Mucosa of stomach (tissue), 1 donor: ENCODE results near the gene BMPR1A.
"Not testable (repeated sequence)": the region's sequence is repeated elsewhere in the genome, so short reads cannot be mapped to it uniquely, and the experiment has no call there.

ENCODE experiments used
- H3K27me3 ChIP-seq: one replicate; pipeline ENCODE4 v1.7.0; 2013; ENCODE audit warnings: mild to moderate bottlenecking, low read length; ENCODE audit not compliant: control insufficient read depth, insufficient read depth
- H3K36me3 ChIP-seq: one replicate; pipeline ENCODE4 v1.7.0; 2013; ENCODE audit warnings: low read length; ENCODE audit not compliant: control insufficient read depth, insufficient read depth
- H3K4me1 ChIP-seq: one replicate; pipeline ENCODE4 v1.7.0; 2013; ENCODE audit warnings: mild to moderate bottlenecking, low read length; ENCODE audit not compliant: control insufficient read depth, insufficient read depth
- H3K4me3 ChIP-seq: one replicate; pipeline ENCODE4 v1.7.0; 2013; ENCODE audit warnings: low read length
- H3K9ac ChIP-seq: one replicate; pipeline ENCODE4 v1.7.0; 2013; ENCODE audit warnings: mild to moderate bottlenecking, low read length, moderate library complexity
- H3K9me3 ChIP-seq: one replicate; pipeline ENCODE4 v1.7.0; 2013; ENCODE audit warnings: mild to moderate bottlenecking, low read length, moderate library complexity; ENCODE audit not compliant: control insufficient read depth
- donor health status: Pancreatic carcinoma.

Gene BMPR1A

GRCh38 chr10:86943316-86944030 is 187.1 kb downstream of the BMPR1A start:
- Histone ChIP-seq H3K9ac (no peak overlapping the region), H3K4me3 (no peak overlapping the region), H3K9me3 (no peaks in the 10 kb centered on the region), H3K4me1 (peaks cover 3% of the 10 kb centered on the region), H3K27me3 (peaks cover 33% of the 10 kb centered on the region), H3K36me3 (no peaks in the 10 kb centered on the region)

- no peak overlapping the region for H3K4me3 ChIP-seq
- no peaks in the 10 kb centered on the region for H3K9me3 ChIP-seq
- no peaks in the 10 kb centered on the region for H3K36me3 ChIP-seq
- H3K9ac ChIP-seq = no peak overlapping the region
- H3K4me1 ChIP-seq = no peaks in the 10 kb centered on the region
- peaks cover 33% of the 10 kb centered on the region for H3K27me3 ChIP-seq
These were observed 187.6 kb downstream of the BMPR1A start for GRCh38 chr10:86944031-86944419.

GRCh38 chr10:86944471-86944870 is 188.1 kb downstream of the BMPR1A start:
- Histone ChIP-seq H3K36me3 (no peaks in the 10 kb centered on the region), H3K4me1 (no peaks in the 10 kb centered on the region), H3K27me3 (peaks cover 33% of the 10 kb centered on the region), H3K9ac (no peak overlapping the region), H3K4me3 (no peak overlapping the region), H3K9me3 (no peaks in the 10 kb centered on the region)

GRCh38 chr10:86944907-86945306 is 188.5 kb downstream of the BMPR1A start:
- Histone ChIP-seq H3K36me3 (no peaks in the 10 kb centered on the region), H3K9ac (no peak overlapping the region), H3K27me3 (peaks cover 33% of the 10 kb centered on the region), H3K9me3 (no peaks in the 10 kb centered on the region), H3K4me3 (no peak overlapping the region), H3K4me1 (no peaks in the 10 kb centered on the region)

GRCh38 chr10:86945361-86946212 is 189.2 kb downstream of the BMPR1A start:
- Histone ChIP-seq H3K4me1 (no peaks in the 10 kb centered on the region), H3K36me3 (no peaks in the 10 kb centered on the region), H3K27me3 (peaks cover 33% of the 10 kb centered on the region), H3K4me3 (no peak overlapping the region), H3K9me3 (no peaks in the 10 kb centered on the region), H3K9ac (no peak overlapping the region)

GRCh38 chr10:86946213-86947155 is 190.1 kb downstream of the BMPR1A start:
- H3K4me3 ChIP-seq = no peak overlapping the region
- no peak overlapping the region for H3K9ac ChIP-seq
- peaks cover 33% of the 10 kb centered on the region for H3K27me3 ChIP-seq
- H3K4me1 ChIP-seq = no peaks in the 10 kb centered on the region
- H3K36me3 ChIP-seq = no peaks in the 10 kb centered on the region
- no peaks in the 10 kb centered on the region for H3K9me3 ChIP-seq

- H3K9ac ChIP-seq, H3K9me3 ChIP-seq, H3K36me3 ChIP-seq, H3K4me3 ChIP-seq, H3K4me1 ChIP-seq: not testable (repeated sequence)
- peaks cover 22% of the 10 kb centered on the region for H3K27me3 ChIP-seq
These were observed 191.4 kb downstream of the BMPR1A start for GRCh38 chr10:86947806-86948205.

- H3K4me3 ChIP-seq = no peak overlapping the region
- H3K4me1 ChIP-seq = peaks cover 16% of the 10 kb centered on the region
- H3K9me3 ChIP-seq = no peaks in the 10 kb centered on the region
- no peak overlapping the region for H3K9ac ChIP-seq
- H3K36me3 ChIP-seq = no peaks in the 10 kb centered on the region
- H3K27me3 ChIP-seq = peaks cover 10% of the 10 kb centered on the region
These were observed 193.9 kb downstream of the BMPR1A start for GRCh38 chr10:86950349-86950748.

- Histone ChIP-seq H3K9ac (no peak overlapping the region), H3K9me3 (no peaks in the 10 kb centered on the region), H3K4me3 (no peak overlapping the region), H3K36me3 (no peaks in the 10 kb centered on the region), H3K27me3 (peaks cover 9% of the 10 kb centered on the region), H3K4me1 (peaks cover 16% of the 10 kb centered on the region)
These were observed 194.9 kb downstream of the BMPR1A start for GRCh38 chr10:86951184-86951761.

GRCh38 chr10:86952106-86952505 is 195.7 kb downstream of the BMPR1A start:
- no peaks in the 10 kb centered on the region for H3K36me3 ChIP-seq
- peaks cover 16% of the 10 kb centered on the region for H3K4me1 ChIP-seq
- H3K4me3 ChIP-seq = no peak overlapping the region
- no peaks in the 10 kb centered on the region for H3K9me3 ChIP-seq
- peaks cover 4% of the 10 kb centered on the region for H3K27me3 ChIP-seq
- H3K9ac ChIP-seq = no peak overlapping the region

- H3K9ac ChIP-seq, H3K36me3 ChIP-seq, H3K27me3 ChIP-seq, H3K4me3 ChIP-seq, H3K9me3 ChIP-seq: not testable (repeated sequence)
- H3K4me1 ChIP-seq = peaks cover 16% of the 10 kb centered on the region
These were observed 196.3 kb downstream of the BMPR1A start for GRCh38 chr10:86952697-86953096.
